H1 (cell line): ENCODE measurements around the gene ALOX15.

Experiments
- BACH1 ChIP-seq: IDR thresholded peaks from 2 replicates; pipeline ENCODE4 v1.6.1; 2012; ENCODE audit warnings: low read length, improper control_type of control experiment
- BRCA1 ChIP-seq: IDR thresholded peaks from 2 replicates; pipeline ENCODE4 v1.6.1; 2012; ENCODE audit warnings: low read depth, low read length, improper control_type of control experiment
- CBX5 ChIP-seq: fragments of 300-800, 300-1000 bp; sonication (generic); IDR thresholded peaks from 2 replicates; pipeline ENCODE4 v1.7.1; 2016; ENCODE audit warnings: antibody characterized with exemption, low read length, low read depth
- CTCF ChIP-seq, 3 experiments: IDR thresholded peaks; 1 replicate in 2 of 3; 2 replicates in 1 of 3; pipeline versions ENCODE4 v1.5.1 to v1.6.1; 2011; ENCODE audit warnings: low read length in 3 of 3, mild to moderate bottlenecking in 3 of 3, inconsistent platforms in 2 of 3, low read depth in 1 of 3, moderate library complexity in 1 of 3; ENCODE audit not compliant: insufficient read depth in 1 of 3; ENCODE audit errors: control extremely low read depth in 1 of 3
- NRF1 ChIP-seq: IDR thresholded peaks from 2 replicates; pipeline ENCODE4 v1.6.1; 2011; ENCODE audit warnings: mild to moderate bottlenecking, low read depth, low read length, improper control_type of control experiment
- PHF8 ChIP-seq: fragments of 200-600 bp; sonication (generic); conservative IDR thresholded peaks from 2 replicates; pipeline ENCODE4 v1.7.1; 2012; ENCODE audit warnings: low read depth, mild to moderate bottlenecking, inconsistent platforms, low read length, moderate library complexity
- SP1 ChIP-seq: IDR thresholded peaks from 2 replicates; pipeline ENCODE4 v1.6.1; 2011; ENCODE audit warnings: low read depth, low read length
- SRF ChIP-seq: IDR thresholded peaks from 2 replicates; pipeline ENCODE4 v1.6.1; 2011; ENCODE audit warnings: mild to moderate bottlenecking, low read depth, low read length, moderate library complexity
- USF2 ChIP-seq: IDR thresholded peaks from 2 replicates; pipeline ENCODE4 v1.6.1; 2011; ENCODE audit warnings: low read length, improper control_type of control experiment

- TF ChIP-seq NRF1 (no peak), CTCF (IDR thresholded peaks at IDR 0.05; ENCODE audit: control extremely low read depth in 1 of 3, insufficient read depth in 1 of 3, low read depth in 1 of 3, low read length in 3 of 3) (no peak), BACH1 (no peak), USF2 (no peak), PHF8 (no peak), SP1 (no peak), CBX5 (no peak), SRF (no peak), BRCA1 (no peak)
Measured at GRCh38 chr17:4658478-4659305, 17.2 kb upstream of the ALOX15 start.
